Gastrocnemius medialis (tissue), 4 donors: ENCODE data around the gene EMILIN2. TPM values are rescaled to one million over a fixed set of nuclear protein-coding genes. Genes with fewer than 3 reads are reported as not detected.

Experiments used
- ATAC-seq, 2 donors: fragments of 150-250 bp; one replicate each; pipeline ENCODE4 v1.9.1; 2016
- DNase-seq, 2 donors: peaks; one replicate each; pipeline ENCODE4 v3.0.0-alpha.2; 2019
- H3K27ac ChIP-seq, 4 donors: fragments of 200-600 bp; sonication (generic); 1 replicate in 1 of 4; 2 replicates in 3 of 4; pipeline ENCODE4 v1.5.1; 2016 to 2018; ENCODE audit warnings: mild to moderate bottlenecking in 2 of 4, moderate library complexity in 1 of 4
- H3K27me3 ChIP-seq, 3 donors: fragments of 200-600 bp; sonication (generic) in 2 of 3; 1 replicate in 1 of 3; 2 replicates in 2 of 3; pipeline versions ENCODE4 v1.5.1 to v1.6.0; 2016 to 2019; ENCODE audit warnings: mild to moderate bottlenecking in 1 of 3, moderate library complexity in 1 of 3
- H3K36me3 ChIP-seq, 2 donors: fragments of 200-600 bp; sonication (generic) in 1 of 2; one replicate each; pipeline ENCODE4 v1.5.1; 2017 to 2018
- H3K4me1 ChIP-seq, 2 donors: fragments of 200-600 bp; sonication (generic) in 1 of 2; one replicate each; pipeline ENCODE4 v1.5.1; 2016 to 2017; ENCODE audit warnings: mild to moderate bottlenecking in 2 of 2
- H3K4me3 ChIP-seq, 4 donors: fragments of 200-600 bp; sonication (generic) in 3 of 4; 1 replicate in 1 of 4; 2 replicates in 3 of 4; pipeline ENCODE4 v1.5.1; 2016 to 2019; ENCODE audit warnings: mild to moderate bottlenecking in 2 of 4
- H3K9me3 ChIP-seq, 3 donors: fragments of 200-600 bp; sonication (generic) in 2 of 3; 1 replicate in 1 of 3; 2 replicates in 2 of 3; pipeline ENCODE4 v1.5.1; 2016 to 2019
- POLR2A ChIP-seq, 2 donors: fragments of 450-650 bp; IDR thresholded peaks; one replicate each; pipeline ENCODE4 v1.6.1; 2017; ENCODE audit warnings: antibody characterized with exemption in 2 of 2, mild to moderate bottlenecking in 2 of 2, moderate library complexity in 2 of 2
- in situ Hi-C, 4 donors: fragments of 200-750 bp; cut with MboI; loops; one replicate each; pipeline versions ENCODE4 v1.15.0 to v1.8.0; 2017; ENCODE audit warnings: low sequenced_read_pairs in 4 of 4
- intact Hi-C: fragments of 100-400 bp; cut with DNase I; formaldehyde crosslinking; loops from one replicate; pipeline ENCODE4 v1.15.1; 2023; ENCODE audit warnings: low total_unique reads
- total RNA-seq, 4 donors: library from RNA; depleted of rRNA; stranded (reverse); fragments of >200 nt; gene quantifications; one replicate each; pipeline versions ENCODE4 v1.1.0 to v1.2.3, GENCODE V29; 2016
- TF ChIP-seq, protein P1 (sequence below), 5 experiments: fragments of 450-650 bp in 3 of 5; fragments of 200-600 bp in 2 of 5; sonication (generic) in 2 of 5; IDR thresholded peaks in 4 of 5; conservative IDR thresholded peaks in 1 of 5; 1 replicate in 4 of 5; 2 replicates in 1 of 5; pipeline ENCODE4 v1.5.1; 2016 to 2019; ENCODE audit warnings: antibody characterized with exemption in 5 of 5, mild to moderate bottlenecking in 3 of 5, moderate library complexity in 3 of 5

EMILIN2 gene
- total RNA-seq, 4 donors from 2014 or later = 1.9 to 10.5 (median 5.6) TPM

DNA sequence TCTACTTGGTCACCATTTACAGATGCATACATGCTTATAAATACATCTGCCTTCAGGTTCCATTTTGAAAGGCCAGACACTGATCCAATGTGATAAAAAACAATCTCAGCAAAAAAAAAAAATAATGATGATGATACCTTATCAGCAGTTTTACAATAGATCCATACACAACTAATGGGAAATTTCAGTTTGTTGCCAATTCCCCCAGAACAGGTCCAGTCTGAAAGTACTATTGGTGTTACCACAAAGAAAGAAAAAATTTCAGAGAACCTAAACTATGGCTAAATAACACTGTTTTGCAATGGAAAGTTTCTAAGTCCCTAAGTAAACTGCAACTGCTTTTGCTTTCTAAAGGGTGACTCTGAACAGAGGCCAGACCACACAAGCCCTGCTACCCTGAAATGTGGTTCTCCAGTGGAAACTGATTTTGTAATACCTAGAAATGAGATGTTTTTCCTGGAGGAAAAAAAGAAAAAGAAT, 112.1 kb downstream of the EMILIN2 start:
- Histone ChIP-seq H3K27ac (peak overlapping the region; percentile 58 to 70 (median 64)), H3K4me3 (no peak overlapping the region), H3K36me3 (no peaks in the 10 kb centered on the region), H3K27me3 (no peaks in the 10 kb centered on the region), H3K4me1 (peaks cover 31 to 38% of the 10 kb centered on the region in 2 donors), H3K9me3 (no peaks in the 10 kb centered on the region)
- ATAC-seq = peak; percentile 62 to 68
- DNase-seq = peak; percentile 13 to 43
- in situ Hi-C loops (loop anchor here in 1 of 4 donors (10.0 kb wide), 1 partner anchor 56 kb away; the partner anchor contains the start of gene LPIN2), intact Hi-C loops (no loop called here)
- TF ChIP-seq, protein P1, sequence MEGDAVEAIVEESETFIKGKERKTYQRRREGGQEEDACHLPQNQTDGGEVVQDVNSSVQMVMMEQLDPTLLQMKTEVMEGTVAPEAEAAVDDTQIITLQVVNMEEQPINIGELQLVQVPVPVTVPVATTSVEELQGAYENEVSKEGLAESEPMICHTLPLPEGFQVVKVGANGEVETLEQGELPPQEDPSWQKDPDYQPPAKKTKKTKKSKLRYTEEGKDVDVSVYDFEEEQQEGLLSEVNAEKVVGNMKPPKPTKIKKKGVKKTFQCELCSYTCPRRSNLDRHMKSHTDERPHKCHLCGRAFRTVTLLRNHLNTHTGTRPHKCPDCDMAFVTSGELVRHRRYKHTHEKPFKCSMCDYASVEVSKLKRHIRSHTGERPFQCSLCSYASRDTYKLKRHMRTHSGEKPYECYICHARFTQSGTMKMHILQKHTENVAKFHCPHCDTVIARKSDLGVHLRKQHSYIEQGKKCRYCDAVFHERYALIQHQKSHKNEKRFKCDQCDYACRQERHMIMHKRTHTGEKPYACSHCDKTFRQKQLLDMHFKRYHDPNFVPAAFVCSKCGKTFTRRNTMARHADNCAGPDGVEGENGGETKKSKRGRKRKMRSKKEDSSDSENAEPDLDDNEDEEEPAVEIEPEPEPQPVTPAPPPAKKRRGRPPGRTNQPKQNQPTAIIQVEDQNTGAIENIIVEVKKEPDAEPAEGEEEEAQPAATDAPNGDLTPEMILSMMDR (IDR thresholded peaks at IDR 0.05 in 4 of 5, conservative IDR thresholded peaks at IDR 0.05 in 1 of 5) = no peak
- TF ChIP-seq POLR2A (IDR thresholded peaks at IDR 0.05) = no peak

DNA sequence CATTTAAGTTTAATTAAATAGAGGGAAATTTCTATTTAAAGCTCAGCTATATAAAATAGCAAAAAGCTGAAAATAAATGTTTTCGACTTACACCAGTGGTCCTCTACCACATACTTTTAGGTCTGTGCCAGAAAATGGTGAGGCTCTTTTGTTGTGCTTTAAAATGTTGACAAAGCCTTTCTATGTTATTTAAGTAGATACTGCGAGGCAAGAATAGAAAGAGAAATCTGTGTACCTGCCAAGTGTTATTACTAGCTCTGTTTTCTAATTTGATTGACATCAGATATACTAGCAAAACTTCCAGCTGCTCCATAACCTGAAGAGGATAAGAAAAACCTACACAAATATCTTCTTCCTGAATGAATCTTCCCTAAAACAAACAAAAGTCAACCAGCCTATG, 112.5 kb downstream of the EMILIN2 start:
- TF ChIP-seq, protein P1 (IDR thresholded peaks at IDR 0.05 in 4 of 5, conservative IDR thresholded peaks at IDR 0.05 in 1 of 5) = no peak
- no peak for TF ChIP-seq POLR2A (IDR thresholded peaks at IDR 0.05)
- Histone ChIP-seq H3K36me3 (no peaks in the 10 kb centered on the region), H3K4me3 (no peak overlapping the region), H3K27me3 (no peaks in the 10 kb centered on the region), H3K4me1 (peaks cover 31 to 38% of the 10 kb centered on the region in 2 donors), H3K27ac (peak overlapping the region; percentile 58 to 70 (median 64)), H3K9me3 (no peaks in the 10 kb centered on the region)
- in situ Hi-C loops (loop anchor here in 1 of 4 donors (10.0 kb wide), 1 partner anchor 55 kb away; the partner anchor contains the start of gene LPIN2), intact Hi-C loops (no loop called here)
- DNase-seq (no peak), ATAC-seq (peak in 1 of 2 donors; percentile 4)

DNA sequence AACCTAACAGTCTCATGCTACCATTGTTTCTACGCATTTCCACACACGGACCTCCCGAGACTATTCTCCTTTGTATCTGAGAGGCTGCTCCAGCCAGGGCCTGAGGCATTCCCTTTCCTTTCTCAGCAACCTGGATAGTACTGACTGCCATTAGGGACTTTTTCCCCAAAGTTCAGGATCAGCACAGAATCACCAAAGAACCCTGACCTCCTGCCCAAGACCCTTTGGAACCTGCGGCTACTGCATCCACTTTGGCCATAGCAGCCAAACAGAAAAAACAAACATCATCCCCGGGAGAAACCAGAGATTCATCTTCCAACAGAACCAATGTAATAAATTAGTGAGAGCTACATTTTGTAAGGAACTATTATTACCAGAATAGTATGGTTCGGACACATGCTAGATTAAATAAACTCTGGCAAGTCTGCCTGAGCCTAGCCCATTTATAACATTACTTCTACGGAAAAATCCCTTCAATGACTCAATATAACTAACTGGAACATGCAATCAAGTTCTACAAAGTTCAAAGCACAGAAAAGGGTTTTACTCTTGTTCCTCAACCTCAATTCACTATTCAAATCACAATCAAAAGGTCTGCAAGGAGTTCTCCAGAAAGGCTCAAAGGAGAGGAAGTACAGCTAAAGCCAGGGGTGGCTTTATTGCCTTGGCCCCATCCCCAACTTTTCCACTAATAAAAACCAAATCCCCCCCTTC, 114.3 kb downstream of the EMILIN2 start:
- intact Hi-C loops = no loop called here
- in situ Hi-C loops = no loop called here
- Histone ChIP-seq H3K9me3 (no peaks in the 10 kb centered on the region), H3K27me3 (no peaks in the 10 kb centered on the region), H3K27ac (peak overlapping the region; percentile 34 to 70 (median 61)), H3K4me1 (peaks cover 31 to 38% of the 10 kb centered on the region in 2 donors), H3K4me3 (no peak overlapping the region), H3K36me3 (no peaks in the 10 kb centered on the region)
- ATAC-seq (no peak), DNase-seq (no peak)
- TF ChIP-seq POLR2A (IDR thresholded peaks at IDR 0.05) = no peak
- TF ChIP-seq, protein P1 (IDR thresholded peaks at IDR 0.05 in 4 of 5, conservative IDR thresholded peaks at IDR 0.05 in 1 of 5) = no peak

DNA sequence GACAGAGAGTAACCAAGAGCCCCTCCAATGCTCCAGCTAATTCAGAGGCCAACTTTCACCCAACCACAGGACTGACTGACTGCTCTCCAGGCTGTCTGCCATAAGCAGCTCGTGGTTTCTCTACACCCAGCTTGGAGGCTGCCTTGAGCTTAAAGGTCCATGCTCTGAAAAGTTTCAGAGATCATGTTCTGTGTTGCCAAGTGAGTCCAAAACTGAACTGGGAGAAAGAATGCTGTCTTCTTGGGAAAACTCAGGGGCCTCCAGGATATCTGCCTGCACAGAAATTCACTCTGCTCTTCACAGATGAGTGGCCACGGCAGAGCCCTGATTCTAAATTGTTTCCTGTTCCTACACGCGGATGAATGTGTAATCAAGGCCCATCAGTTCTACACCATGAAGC, 115.0 kb downstream of the EMILIN2 start:
- intact Hi-C loops (no loop called here), in situ Hi-C loops (no loop called here)
- peaks cover 31 to 38% of the 10 kb centered on the region in 2 donors for H3K4me1 ChIP-seq
- ATAC-seq (peak; percentile 49 to 66), DNase-seq (no peak)
- no peak overlapping the region for H3K4me3 ChIP-seq
- peak overlapping the region; percentile 34 to 70 (median 61) for H3K27ac ChIP-seq
- TF ChIP-seq, protein P1 (IDR thresholded peaks at IDR 0.05 in 4 of 5, conservative IDR thresholded peaks at IDR 0.05 in 1 of 5) = no peak
- no peak for TF ChIP-seq POLR2A (IDR thresholded peaks at IDR 0.05)
- no peaks in the 10 kb centered on the region for H3K27me3 ChIP-seq
- H3K9me3 ChIP-seq = no peaks in the 10 kb centered on the region
- H3K36me3 ChIP-seq = no peaks in the 10 kb centered on the region
